ENCODE measurements around the gene DPF1. TPM values are rescaled to one million over a fixed set of nuclear protein-coding genes. Genes with fewer than 3 reads are reported as not detected.
A peak's percentile ranks its signal among the peaks of the same experiment; 100 is the strongest.

The DPF1 gene
- total and polyA plus RNA-seq, 9 donors, result 0.23 to 1.0 (median 0.35) TPM; not detected in 2

- H3K4me3 ChIP-seq, result peak overlapping the region; percentile 11
- intact Hi-C loops (cut with DNase I), result loop anchor here in 3 of 4 donors (5.0 kb wide), 2 partner anchors 66 to 71 kb away; partner anchors contain the start of genes KCNK6 (in 1 of the 3) and YIF1B (in 1 of the 3)
- peaks cover 27% of the 10 kb centered on the region for H3K4me1 ChIP-seq (ENCODE audit: insufficient read depth)
- H3K36me3 ChIP-seq, result no peaks in the 10 kb centered on the region
- WGBS, 3 donors, result 8 to 14% (median 12%) methylated on average over 18 of the region's 18 CpGs
- no peak for TF ChIP-seq POLR2A (IDR thresholded peaks at IDR 0.05)
- TF ChIP-seq, protein P1, sequence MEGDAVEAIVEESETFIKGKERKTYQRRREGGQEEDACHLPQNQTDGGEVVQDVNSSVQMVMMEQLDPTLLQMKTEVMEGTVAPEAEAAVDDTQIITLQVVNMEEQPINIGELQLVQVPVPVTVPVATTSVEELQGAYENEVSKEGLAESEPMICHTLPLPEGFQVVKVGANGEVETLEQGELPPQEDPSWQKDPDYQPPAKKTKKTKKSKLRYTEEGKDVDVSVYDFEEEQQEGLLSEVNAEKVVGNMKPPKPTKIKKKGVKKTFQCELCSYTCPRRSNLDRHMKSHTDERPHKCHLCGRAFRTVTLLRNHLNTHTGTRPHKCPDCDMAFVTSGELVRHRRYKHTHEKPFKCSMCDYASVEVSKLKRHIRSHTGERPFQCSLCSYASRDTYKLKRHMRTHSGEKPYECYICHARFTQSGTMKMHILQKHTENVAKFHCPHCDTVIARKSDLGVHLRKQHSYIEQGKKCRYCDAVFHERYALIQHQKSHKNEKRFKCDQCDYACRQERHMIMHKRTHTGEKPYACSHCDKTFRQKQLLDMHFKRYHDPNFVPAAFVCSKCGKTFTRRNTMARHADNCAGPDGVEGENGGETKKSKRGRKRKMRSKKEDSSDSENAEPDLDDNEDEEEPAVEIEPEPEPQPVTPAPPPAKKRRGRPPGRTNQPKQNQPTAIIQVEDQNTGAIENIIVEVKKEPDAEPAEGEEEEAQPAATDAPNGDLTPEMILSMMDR (IDR thresholded peaks at IDR 0.05), result no peak
- no peak for TF ChIP-seq EP300 (IDR thresholded peaks at IDR 0.05)
- H3K9me3 ChIP-seq, result no peaks in the 10 kb centered on the region
- peak; percentile 94 to 98 (median 97) for DNase-seq
- no peaks in the 10 kb centered on the region for H3K27me3 ChIP-seq
- peak overlapping the region; percentile 59 to 88 for H3K27ac ChIP-seq
Measured at GRCh38 chr19:38250821-38251563, 27.0 kb upstream of the DPF1 start.

DNA sequence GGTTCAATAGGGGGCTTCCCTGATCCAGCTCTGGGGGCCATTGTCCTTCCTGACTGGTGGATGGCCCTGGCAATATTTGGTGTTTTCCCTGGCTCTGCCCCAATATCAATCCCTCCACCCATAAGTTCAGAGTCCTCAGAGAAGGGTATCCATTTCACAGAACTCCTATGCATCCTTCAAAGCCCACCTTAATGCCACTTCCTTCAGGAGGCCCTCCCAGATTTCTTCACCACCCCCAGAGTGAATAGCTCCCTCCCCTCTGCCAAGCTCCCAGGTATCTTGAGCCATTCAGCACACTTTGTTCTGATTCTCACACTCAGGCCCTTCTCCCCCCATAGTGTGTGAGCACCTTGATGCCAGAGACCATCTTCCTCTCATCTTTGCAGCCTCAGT lies 26.4 kb upstream of the DPF1 start:
- H3K4me3 ChIP-seq, result no peak overlapping the region
- no peaks in the 10 kb centered on the region for H3K36me3 ChIP-seq
- no peak for DNase-seq
- intact Hi-C loops (cut with DNase I), result loop anchor here in 3 of 4 donors (5.0 kb wide), 2 partner anchors 67 to 72 kb away; partner anchors contain the start of genes KCNK6 (in 1 of the 3) and YIF1B (in 1 of the 3)
- no peaks in the 10 kb centered on the region for H3K27me3 ChIP-seq
- H3K9me3 ChIP-seq, result no peaks in the 10 kb centered on the region
- TF ChIP-seq, protein P1 (IDR thresholded peaks at IDR 0.05), result no peak
- no peak for TF ChIP-seq POLR2A (IDR thresholded peaks at IDR 0.05)
- no peak for TF ChIP-seq EP300 (IDR thresholded peaks at IDR 0.05)
- peak overlapping the region in 1 of 2 donors; percentile 88 for H3K27ac ChIP-seq
- H3K4me1 ChIP-seq (ENCODE audit: insufficient read depth), result peaks cover 27% of the 10 kb centered on the region

DNA sequence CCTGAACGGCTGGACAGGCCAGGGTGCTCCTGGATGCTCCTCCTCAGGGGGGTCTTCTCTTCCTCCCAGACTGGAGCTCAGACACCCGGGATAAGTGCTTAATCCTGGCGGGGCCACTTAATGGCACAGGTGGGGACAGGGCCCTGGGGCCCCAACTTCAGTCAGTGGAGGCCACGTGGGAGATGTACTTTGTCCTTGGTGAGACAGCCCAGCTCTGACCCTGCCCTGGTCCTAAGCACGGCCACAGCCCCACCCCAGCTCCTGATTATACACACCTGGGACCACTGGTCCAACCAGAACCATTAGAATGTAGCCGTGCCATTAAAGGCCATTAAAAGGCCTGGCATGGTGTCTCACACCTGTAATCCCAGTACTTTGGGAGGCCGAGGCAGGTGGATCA lies 24.4 kb upstream of the DPF1 start:
- peaks cover 15% of the 10 kb centered on the region for H3K4me1 ChIP-seq (ENCODE audit: insufficient read depth)
- no peak overlapping the region for H3K4me3 ChIP-seq
- intact Hi-C loops (cut with DNase I), result loop anchor here in 1 of 4 donors (5.0 kb wide), 1 partner anchor 84 kb away; no protein-coding TSS in a partner anchor
- TF ChIP-seq, protein P1 (IDR thresholded peaks at IDR 0.05), result no peak
- TF ChIP-seq EP300 (IDR thresholded peaks at IDR 0.05) (no peak), POLR2A (IDR thresholded peaks at IDR 0.05) (no peak)
- peak overlapping the region in 1 of 2 donors; percentile 22 for H3K27ac ChIP-seq
- H3K36me3 ChIP-seq, result no peaks in the 10 kb centered on the region
- H3K9me3 ChIP-seq, result no peaks in the 10 kb centered on the region
- WGBS, 3 donors, result 79 to 90% (median 83%) methylated on average over 7 of the region's 7 CpGs
- DNase-seq, result no peak
- H3K27me3 ChIP-seq, result no peaks in the 10 kb centered on the region

DNA sequence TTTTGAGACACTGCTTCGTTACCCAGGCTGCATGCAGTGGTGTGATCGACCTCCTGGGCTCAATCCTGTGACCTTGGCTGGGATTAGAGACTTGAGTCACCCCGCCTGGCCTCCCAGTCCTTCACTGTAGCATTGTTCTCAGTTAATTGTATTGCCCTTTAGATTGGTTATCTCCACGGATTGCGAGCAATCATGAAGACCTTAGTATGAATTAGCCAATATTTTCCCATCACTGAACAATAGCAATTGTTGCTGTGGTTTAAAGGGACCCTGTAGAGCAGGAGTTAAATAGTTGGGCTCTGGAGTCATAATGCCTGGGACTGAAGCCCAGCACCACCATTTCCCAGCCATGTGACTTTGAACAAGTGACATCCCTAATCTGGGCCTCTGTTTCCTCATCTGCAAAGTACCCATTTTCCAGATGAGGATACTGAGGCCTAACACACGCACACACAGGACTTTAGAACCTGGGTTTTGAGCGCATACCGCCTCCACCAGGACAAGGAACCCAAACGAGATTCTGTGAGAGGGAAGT lies 23.8 kb upstream of the DPF1 start:
- DNase-seq, result no peak
- 56 to 68% (median 58%) methylated on average over 9 of the region's 9 CpGs for WGBS, 3 donors
- no peak overlapping the region for H3K4me3 ChIP-seq

More for the DNA sequence above, 23.8 kb upstream of the DPF1 start:
- H3K27me3 ChIP-seq, result no peaks in the 10 kb centered on the region
- peak overlapping the region in 1 of 2 donors; percentile 22 for H3K27ac ChIP-seq
- H3K4me1 ChIP-seq (ENCODE audit: insufficient read depth), result peaks cover 14% of the 10 kb centered on the region
- no peaks in the 10 kb centered on the region for H3K36me3 ChIP-seq
- no peaks in the 10 kb centered on the region for H3K9me3 ChIP-seq
- no peak for TF ChIP-seq EP300 (IDR thresholded peaks at IDR 0.05)
- TF ChIP-seq POLR2A (IDR thresholded peaks at IDR 0.05), result no peak
- TF ChIP-seq, protein P1 (IDR thresholded peaks at IDR 0.05), result no peak
- intact Hi-C loops (cut with DNase I), result loop anchor here in 1 of 4 donors (5.0 kb wide), 1 partner anchor 84 kb away; no protein-coding TSS in a partner anchor

Measured in ovary (tissue), 9 donors.